GM21717 (cell line): ENCODE data around the gene CD59.
"Not testable (repeated sequence)": the region's sequence is repeated elsewhere in the genome, so short reads cannot be mapped to it uniquely, and the experiment has no call there.

Experiments
- ATAC-seq: cut with Tn5 transposase; IDR thresholded peaks from one replicate; pipeline ENCODE4 v1.9.1; 2021; ENCODE audit warnings: mild to moderate bottlenecking, moderate library complexity; ENCODE audit not compliant: unreplicated experiment

Gene CD59

DNA sequence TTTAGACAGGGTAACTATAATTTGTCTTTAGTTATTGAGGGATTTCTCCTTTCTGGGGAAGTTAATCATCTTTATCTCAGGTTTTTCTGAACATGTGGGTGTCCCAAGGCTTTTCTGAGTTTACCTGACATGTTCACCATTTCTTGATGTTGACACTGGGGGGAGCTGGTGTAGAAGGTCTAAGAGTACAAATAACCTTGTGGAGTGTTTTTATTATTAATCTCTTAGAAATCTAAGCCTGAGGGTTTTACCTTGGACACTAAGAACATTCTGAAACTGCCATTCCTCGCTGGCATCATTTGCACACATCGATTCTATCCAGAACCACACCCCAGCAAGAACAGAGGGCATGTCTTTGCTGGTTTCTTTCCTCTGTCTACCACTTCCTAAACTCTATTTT is 20.0 kb downstream of the CD59 start:
- no peak for ATAC-seq

DNA sequence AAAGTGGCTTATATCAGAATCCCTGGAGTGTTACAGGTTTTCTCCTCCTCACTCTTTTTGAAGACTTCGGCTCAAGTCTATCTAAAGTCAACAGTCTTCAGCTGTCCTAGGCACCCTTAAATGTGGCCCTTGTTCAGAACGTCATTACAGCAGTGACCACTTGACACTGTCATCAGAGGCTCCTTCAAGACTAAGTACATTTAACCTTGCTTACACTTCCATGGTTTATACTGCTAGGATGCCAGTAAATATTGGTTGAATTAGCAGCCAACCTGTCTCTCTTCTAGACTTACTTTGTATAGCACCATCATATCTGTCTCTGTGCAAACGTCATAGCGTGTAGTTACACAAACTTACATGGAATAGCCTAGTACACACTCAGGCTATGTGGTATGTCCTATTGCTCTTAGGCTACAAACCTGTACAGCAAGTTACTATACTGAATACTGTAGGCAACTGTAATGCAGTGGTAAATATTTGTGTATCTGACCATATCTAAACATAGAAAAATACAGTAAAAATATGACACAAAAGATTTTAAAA is 22.3 kb downstream of the CD59 start:
- no peak for ATAC-seq

DNA sequence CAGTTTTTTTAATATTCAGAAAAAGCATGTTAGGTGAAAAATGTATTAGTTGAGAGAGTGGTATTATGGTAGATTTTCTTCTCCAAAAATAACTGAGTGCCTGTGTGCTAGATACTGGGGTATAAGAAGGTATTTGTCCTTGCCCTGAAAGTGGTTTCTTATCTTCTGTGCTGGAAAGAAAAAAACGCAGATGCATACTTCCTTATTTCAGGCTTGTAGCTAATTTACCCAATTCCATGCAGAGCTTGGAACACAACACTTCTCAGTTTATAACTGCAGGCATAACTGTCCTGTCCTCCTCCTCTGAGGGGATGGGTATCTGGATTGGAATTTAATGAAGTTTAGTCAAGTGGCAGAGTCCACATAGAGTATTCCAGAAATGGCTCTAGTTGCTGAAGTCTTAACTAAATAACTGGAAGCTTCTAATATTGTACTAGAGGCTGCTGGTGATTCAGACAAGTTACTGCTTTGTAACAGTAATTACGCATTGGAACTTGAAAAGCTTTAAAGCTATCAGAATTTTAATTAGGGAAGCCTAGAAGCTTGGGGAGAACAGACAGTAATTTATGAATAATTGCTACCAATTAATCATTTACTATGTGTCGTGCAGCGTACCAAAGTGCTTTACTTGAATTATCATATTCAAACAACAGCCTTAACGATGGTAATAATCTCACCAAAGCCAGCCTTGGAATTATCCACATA is 22.9 kb downstream of the CD59 start:
- ATAC-seq = no peak

- ATAC-seq = no peak
These were observed 23.8 kb downstream of the CD59 start for GRCh38 chr11:33712436-33712835.

- ATAC-seq = no peak
These were observed 26.8 kb downstream of the CD59 start for GRCh38 chr11:33709466-33709865.

DNA sequence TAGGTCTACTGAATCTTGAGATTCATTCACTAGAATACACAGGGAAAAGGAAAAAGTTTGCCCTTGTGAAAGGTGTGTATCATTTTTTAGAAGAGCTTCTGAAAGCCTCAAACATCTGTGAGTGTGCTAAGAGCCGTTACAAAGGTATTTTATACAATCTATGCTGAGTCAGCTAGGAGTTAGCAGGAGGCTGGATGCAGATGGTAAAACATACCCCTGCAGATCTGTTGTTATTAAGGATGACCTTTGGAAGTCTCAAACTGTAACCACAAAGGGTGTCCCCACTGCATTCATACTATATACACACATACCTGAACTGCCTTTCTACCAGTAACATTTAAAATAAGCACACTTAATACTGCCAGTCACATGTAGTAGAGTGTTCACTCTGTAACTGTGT is 27.2 kb downstream of the CD59 start:
- ATAC-seq = no peak

GRCh38 chr11:33707831-33708230 is 28.4 kb downstream of the CD59 start:
- ATAC-seq = not testable (repeated sequence)

DNA sequence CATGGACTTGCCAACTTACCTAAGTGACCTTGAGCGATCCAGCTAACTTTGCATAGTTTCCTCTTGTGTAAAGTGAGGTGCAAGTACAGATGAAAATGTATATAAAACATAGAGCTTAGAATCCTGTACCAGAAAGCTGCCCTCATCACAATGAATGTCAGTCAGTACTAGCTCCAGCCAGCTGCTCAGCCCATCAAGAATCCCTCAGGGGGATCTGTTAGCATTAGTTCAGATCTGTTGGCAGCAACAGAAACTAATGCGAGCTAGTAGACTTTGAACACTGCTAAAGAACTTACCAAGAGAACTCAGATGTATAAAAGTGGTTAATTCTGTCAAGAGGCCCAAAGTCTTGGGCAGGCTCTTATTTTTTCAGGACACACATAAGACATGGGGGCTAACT is 29.3 kb downstream of the CD59 start:
- no peak for ATAC-seq

DNA sequence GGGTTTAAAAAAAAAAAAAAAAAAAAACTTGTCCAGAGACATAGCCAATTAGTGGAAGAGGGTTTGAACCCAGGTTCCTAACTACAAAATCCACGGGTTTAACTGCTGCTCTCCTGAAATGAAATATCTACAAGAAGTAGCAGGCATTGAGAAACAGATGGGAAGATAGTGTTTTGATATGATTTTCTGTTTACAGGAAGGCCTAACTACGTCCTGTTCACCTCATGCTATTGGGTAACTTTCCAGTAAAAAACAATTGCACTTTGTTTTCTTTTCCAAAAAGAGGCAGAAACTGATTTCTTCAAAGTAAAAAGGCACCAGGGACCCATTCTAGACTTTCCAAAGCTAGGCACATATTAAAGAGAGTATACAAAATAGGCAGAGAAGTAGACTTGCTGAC is 29.7 kb downstream of the CD59 start:
- ATAC-seq = no peak

DNA sequence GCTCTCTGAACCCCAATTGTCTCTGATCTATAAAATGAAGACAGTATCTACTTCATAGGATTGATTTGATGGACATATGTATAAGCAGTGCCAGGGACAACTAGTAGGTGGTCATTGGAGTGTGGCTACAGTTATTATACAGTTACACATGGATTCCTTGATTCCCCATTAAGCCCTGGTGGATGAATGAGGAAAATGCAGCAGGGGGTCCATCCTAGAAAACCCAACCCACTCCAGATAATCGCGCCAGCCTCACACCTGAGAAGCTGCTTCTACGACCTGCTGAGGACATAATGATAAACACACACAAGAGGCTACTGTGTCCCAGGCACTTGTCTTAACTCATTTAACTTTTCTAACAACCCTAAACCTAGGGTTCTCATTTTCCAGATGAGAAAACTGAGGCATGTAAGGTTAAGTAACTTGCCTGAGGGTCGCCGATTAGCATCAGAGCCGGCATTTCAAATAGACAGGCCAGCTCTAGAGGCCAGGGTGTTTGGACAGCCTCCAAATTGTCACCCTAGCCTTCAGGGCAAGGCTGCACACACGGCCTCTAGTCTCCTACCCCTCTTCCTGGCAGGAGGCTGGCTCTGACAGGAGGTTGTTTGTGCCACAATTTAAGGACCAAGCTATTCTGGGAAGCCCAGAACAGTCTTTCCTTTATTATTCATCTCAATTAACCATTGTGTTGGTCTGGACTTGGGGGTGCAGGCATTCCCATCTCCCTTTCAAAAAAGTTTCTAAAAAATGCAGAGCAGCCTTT is 31.8 kb downstream of the CD59 start:
- no peak for ATAC-seq

- ATAC-seq = no peak
These were observed 32.4 kb downstream of the CD59 start for GRCh38 chr11:33703788-33704187.

DNA sequence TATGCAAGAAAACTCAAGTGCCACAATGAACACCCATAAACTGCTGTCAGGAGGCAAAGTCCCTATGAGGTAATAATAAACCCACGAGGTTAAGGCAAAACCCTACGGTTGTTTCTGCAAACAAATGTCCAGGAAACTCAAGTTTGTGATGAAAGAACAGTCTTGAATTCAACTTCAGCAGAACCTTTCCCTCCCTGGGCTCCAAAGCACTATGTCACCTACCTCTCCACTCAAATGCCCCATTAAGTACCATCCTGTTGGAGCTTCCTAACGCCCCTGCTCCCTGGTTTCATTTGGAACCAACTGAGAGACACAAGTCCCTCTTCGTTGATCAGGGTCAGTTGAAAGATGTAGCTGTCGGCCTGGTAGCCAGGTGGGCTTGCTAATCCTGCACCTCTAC is 33.0 kb downstream of the CD59 start:
- no peak for ATAC-seq

GRCh38 chr11:33701302-33702230 is 34.7 kb downstream of the CD59 start:
- ATAC-seq = no peak

- ATAC-seq = peak; percentile 81
These were observed 35.5 kb downstream of the CD59 start, which contains the start of gene C11orf91 for GRCh38 chr11:33700502-33701271. Gene C11orf91, minus strand, starts transcription at chr11:33700826. Its CDS starts 86 bp downstream, at chr11:33700740.

DNA sequence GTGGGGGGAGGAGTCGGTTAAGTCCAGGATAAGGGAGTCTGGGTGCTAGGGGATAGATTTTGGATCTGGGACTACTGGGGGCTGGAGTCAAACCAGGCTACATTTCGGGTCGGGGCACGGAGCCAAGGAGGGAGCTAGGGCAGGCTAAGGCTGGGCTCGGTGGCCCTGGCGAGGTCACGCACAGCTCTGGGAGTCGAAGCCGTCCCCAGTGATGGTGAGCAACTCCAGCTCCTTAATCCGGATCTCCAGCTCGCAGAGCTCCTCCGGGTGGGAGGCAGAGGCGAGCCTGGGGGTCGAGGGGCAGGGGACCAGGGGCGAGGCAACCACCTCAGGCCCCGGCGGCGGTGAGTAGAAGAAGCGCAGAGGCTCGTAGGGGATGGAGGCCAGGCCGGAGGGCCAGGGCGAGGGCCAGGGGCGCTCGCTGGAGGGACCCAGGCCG is 36.1 kb downstream of the CD59 start:
- ATAC-seq = no peak

- no peak for ATAC-seq
These were observed 36.6 kb downstream of the CD59 start for GRCh38 chr11:33699515-33700062.

- no peak for ATAC-seq
These were observed 37.3 kb downstream of the CD59 start for GRCh38 chr11:33698921-33699320.

DNA sequence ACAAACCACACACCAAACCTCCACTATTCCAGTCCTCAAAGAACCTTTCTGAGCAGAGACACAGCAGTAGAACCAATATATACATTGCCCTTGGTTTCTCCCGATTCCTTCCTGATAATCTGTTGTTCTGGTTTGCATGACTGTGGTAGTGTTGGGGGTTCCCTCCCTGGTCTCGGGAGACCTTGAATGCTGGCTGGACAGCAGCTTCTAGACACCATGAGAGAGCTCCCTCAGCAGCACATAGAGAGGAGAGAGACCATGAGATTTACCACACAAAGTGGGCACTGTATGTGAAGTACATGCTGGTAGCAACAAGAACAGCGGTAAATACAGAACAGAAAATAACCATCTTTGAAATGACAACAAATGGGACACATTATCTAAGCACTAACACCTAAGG is 38.2 kb downstream of the CD59 start:
- ATAC-seq = no peak

GRCh38 chr11:33696931-33697638 is 39.1 kb downstream of the CD59 start:
- no peak for ATAC-seq
